Measurements from ENCODE around the gene GLIS1. TPM values are rescaled to one million over a fixed set of nuclear protein-coding genes. Genes with fewer than 3 reads are reported as not detected.

Gene GLIS1
- total and polyA plus RNA-seq, 2 experiments from 2014 or later = 0.26 to 0.31 TPM

DNA sequence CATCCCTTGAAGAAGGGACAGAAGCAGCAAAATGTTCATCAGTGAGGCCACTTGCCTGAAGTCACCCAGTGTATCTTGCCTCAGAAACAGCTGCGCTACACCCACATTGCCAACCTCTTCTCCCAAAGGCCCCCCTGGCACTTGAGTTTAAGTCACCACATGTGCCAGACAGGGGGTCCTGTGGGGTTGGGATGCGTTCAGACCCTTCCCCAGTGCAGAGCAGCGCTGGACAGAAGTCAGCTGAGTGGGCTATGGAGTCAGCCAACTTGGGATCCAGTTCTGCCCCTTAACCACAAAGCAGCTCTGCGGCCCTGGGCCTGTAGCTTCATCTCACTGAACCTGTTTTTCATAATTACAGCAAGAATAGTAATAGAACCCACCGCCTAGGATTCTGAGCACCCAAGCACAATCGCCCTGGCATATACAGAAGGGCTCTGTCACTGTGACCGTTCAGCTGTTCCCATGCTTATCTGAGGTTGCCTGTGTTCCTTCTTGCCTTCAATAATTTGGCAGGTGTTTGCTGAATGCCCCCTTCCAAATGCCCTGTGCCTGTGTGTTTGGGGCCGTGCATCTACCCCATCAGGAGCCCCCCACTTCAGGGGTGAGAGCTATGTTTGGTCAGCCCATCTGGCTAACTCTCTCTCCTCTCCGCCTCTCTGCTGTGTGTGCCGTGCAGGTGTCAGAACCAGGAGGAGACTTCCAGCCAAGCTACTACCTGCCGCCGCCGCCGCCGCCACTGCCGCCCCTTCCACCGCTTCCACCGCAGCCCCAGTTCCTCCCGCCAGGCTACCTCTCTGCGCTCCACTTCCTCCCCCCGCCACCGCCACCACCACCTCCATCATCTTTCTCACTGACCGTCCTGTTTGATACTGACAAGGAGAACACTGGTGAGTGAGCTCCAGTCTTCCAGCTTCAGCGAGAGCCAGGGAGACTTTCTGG is 274.7 kb downstream of the GLIS1 start:
- Histone ChIP-seq H3K79me2 (replicated peaks; ENCODE audit: insufficient read depth) (no peaks in the 10 kb centered on the region), H3K27me3 (ENCODE audit: insufficient read depth) (no peaks in the 10 kb centered on the region), H2AFZ (no peak overlapping the region), H3K4me1 (ENCODE audit: insufficient read depth) (no peaks in the 10 kb centered on the region), H3K4me2 (no peak overlapping the region), H3K27ac (ENCODE audit: low read depth) (no peak overlapping the region), H3F3A (replicated peaks; ENCODE audit: low read depth) (peaks cover 1% of the 10 kb centered on the region; the same call in 1 of the 2 replicates), H3K4me3 (no peak overlapping the region), H4K20me1 (replicated peaks; ENCODE audit: insufficient read depth) (no peaks in the 10 kb centered on the region), H3K9me2 (ENCODE audit: insufficient read depth) (no peaks in the 10 kb centered on the region), H3K36me3 (ENCODE audit: insufficient read depth) (no peaks in the 10 kb centered on the region)
- Mint-ChIP-seq H3K4me1 (peaks cover 6% of the 10 kb centered on the region), H3K9me3 (no peaks in the 10 kb centered on the region), H3K27ac (no peak overlapping the region), H3K4me3 (no peak overlapping the region), H3K27me3 (ENCODE audit: insufficient read depth, low read depth, poor library complexity) (peaks cover 9% of the 10 kb centered on the region), H3K36me3 (ENCODE audit: low read depth) (no peaks in the 10 kb centered on the region)
- no peak for DNase-seq (ENCODE audit: low spot score)
- TF ChIP-seq POLR2AphosphoS5 (IDR thresholded peaks at IDR 0.05; ENCODE audit: low read depth) (no peak), JUNB (IDR thresholded peaks at IDR 0.05; ENCODE audit: unreplicated experiment) (no peak), EZH2phosphoT487 (IDR thresholded peaks at IDR 0.05; ENCODE audit: unreplicated experiment) (no peak), NANOG (IDR thresholded peaks at IDR 0.05; ENCODE audit: borderline replicate concordance) (no peak), ZNF331 (CRISPR knock-in tag; IDR thresholded peaks at IDR 0.05; ENCODE audit: low read depth) (no peak), EZH2 (IDR thresholded peaks at IDR 0.05; ENCODE audit: low read depth, unreplicated experiment) (no peak), STAT1 (IDR thresholded peaks at IDR 0.05; ENCODE audit: unreplicated experiment) (no peak), CREB1 (CRISPR knock-in tag; IDR thresholded peaks at IDR 0.05; ENCODE audit: low read depth) (no peak), ZNF114 (CRISPR knock-in tag; IDR thresholded peaks at IDR 0.05) (no peak)
- TF ChIP-seq, protein P1, sequence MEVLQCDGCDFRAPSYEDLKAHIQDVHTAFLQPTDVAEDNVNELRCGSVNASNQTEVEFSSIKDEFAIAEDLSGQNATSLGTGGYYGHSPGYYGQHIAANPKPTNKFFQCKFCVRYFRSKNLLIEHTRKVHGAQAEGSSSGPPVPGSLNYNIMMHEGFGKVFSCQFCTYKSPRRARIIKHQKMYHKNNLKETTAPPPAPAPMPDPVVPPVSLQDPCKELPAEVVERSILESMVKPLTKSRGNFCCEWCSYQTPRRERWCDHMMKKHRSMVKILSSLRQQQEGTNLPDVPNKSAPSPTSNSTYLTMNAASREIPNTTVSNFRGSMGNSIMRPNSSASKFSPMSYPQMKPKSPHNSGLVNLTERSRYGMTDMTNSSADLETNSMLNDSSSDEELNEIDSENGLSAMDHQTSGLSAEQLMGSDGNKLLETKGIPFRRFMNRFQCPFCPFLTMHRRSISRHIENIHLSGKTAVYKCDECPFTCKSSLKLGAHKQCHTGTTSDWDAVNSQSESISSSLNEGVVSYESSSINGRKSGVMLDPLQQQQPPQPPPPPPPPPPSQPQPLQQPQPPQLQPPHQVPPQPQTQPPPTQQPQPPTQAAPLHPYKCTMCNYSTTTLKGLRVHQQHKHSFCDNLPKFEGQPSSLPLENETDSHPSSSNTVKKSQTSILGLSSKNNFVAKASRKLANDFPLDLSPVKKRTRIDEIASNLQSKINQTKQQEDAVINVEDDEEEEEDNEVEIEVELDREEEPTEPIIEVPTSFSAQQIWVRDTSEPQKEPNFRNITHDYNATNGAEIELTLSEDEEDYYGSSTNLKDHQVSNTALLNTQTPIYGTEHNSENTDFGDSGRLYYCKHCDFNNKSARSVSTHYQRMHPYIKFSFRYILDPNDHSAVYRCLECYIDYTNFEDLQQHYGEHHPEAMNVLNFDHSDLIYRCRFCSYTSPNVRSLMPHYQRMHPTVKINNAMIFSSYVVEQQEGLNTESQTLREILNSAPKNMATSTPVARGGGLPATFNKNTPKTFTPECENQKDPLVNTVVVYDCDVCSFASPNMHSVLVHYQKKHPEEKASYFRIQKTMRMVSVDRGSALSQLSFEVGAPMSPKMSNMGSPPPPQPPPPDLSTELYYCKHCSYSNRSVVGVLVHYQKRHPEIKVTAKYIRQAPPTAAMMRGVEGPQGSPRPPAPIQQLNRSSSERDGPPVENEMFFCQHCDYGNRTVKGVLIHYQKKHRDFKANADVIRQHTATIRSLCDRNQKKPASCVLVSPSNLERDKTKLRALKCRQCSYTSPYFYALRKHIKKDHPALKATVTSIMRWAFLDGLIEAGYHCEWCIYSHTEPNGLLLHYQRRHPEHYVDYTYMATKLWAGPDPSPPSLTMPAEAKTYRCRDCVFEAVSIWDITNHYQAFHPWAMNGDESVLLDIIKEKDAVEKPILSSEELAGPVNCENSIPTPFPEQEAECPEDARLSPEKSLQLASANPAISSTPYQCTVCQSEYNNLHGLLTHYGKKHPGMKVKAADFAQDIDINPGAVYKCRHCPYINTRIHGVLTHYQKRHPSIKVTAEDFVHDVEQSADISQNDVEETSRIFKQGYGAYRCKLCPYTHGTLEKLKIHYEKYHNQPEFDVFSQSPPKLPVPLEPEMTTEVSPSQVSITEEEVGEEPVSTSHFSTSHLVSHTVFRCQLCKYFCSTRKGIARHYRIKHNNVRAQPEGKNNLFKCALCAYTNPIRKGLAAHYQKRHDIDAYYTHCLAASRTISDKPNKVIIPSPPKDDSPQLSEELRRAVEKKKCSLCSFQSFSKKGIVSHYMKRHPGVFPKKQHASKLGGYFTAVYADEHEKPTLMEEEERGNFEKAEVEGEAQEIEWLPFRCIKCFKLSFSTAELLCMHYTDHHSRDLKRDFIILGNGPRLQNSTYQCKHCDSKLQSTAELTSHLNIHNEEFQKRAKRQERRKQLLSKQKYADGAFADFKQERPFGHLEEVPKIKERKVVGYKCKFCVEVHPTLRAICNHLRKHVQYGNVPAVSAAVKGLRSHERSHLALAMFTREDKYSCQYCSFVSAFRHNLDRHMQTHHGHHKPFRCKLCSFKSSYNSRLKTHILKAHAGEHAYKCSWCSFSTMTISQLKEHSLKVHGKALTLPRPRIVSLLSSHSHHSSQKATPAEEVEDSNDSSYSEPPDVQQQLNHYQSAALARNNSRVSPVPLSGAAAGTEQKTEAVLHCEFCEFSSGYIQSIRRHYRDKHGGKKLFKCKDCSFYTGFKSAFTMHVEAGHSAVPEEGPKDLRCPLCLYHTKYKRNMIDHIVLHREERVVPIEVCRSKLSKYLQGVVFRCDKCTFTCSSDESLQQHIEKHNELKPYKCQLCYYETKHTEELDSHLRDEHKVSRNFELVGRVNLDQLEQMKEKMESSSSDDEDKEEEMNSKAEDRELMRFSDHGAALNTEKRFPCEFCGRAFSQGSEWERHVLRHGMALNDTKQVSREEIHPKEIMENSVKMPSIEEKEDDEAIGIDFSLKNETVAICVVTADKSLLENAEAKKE (CRISPR knock-in tag; IDR thresholded peaks at IDR 0.05) = no peak
- TF ChIP-seq, protein P2, sequence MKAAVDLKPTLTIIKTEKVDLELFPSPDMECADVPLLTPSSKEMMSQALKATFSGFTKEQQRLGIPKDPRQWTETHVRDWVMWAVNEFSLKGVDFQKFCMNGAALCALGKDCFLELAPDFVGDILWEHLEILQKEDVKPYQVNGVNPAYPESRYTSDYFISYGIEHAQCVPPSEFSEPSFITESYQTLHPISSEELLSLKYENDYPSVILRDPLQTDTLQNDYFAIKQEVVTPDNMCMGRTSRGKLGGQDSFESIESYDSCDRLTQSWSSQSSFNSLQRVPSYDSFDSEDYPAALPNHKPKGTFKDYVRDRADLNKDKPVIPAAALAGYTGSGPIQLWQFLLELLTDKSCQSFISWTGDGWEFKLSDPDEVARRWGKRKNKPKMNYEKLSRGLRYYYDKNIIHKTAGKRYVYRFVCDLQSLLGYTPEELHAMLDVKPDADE (IDR thresholded peaks at IDR 0.05) = no peak
- TF ChIP-seq, protein P3, sequence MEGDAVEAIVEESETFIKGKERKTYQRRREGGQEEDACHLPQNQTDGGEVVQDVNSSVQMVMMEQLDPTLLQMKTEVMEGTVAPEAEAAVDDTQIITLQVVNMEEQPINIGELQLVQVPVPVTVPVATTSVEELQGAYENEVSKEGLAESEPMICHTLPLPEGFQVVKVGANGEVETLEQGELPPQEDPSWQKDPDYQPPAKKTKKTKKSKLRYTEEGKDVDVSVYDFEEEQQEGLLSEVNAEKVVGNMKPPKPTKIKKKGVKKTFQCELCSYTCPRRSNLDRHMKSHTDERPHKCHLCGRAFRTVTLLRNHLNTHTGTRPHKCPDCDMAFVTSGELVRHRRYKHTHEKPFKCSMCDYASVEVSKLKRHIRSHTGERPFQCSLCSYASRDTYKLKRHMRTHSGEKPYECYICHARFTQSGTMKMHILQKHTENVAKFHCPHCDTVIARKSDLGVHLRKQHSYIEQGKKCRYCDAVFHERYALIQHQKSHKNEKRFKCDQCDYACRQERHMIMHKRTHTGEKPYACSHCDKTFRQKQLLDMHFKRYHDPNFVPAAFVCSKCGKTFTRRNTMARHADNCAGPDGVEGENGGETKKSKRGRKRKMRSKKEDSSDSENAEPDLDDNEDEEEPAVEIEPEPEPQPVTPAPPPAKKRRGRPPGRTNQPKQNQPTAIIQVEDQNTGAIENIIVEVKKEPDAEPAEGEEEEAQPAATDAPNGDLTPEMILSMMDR (conservative IDR thresholded peaks at IDR 0.05; ENCODE audit: low read depth in 2 of 2) = no peak
- TF ChIP-seq, protein P4, sequence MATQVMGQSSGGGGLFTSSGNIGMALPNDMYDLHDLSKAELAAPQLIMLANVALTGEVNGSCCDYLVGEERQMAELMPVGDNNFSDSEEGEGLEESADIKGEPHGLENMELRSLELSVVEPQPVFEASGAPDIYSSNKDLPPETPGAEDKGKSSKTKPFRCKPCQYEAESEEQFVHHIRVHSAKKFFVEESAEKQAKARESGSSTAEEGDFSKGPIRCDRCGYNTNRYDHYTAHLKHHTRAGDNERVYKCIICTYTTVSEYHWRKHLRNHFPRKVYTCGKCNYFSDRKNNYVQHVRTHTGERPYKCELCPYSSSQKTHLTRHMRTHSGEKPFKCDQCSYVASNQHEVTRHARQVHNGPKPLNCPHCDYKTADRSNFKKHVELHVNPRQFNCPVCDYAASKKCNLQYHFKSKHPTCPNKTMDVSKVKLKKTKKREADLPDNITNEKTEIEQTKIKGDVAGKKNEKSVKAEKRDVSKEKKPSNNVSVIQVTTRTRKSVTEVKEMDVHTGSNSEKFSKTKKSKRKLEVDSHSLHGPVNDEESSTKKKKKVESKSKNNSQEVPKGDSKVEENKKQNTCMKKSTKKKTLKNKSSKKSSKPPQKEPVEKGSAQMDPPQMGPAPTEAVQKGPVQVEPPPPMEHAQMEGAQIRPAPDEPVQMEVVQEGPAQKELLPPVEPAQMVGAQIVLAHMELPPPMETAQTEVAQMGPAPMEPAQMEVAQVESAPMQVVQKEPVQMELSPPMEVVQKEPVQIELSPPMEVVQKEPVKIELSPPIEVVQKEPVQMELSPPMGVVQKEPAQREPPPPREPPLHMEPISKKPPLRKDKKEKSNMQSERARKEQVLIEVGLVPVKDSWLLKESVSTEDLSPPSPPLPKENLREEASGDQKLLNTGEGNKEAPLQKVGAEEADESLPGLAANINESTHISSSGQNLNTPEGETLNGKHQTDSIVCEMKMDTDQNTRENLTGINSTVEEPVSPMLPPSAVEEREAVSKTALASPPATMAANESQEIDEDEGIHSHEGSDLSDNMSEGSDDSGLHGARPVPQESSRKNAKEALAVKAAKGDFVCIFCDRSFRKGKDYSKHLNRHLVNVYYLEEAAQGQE (IDR thresholded peaks at IDR 0.05; ENCODE audit: unreplicated experiment) = no peak
- no peak for ATAC-seq

Data from GM23338 (cell line).